GM21367 (cell line): ENCODE results near the gene KDM6A.

Experiments
- ATAC-seq: cut with Tn5 transposase; IDR thresholded peaks from one replicate; pipeline ENCODE4 v1.9.1; 2021; ENCODE audit not compliant: unreplicated experiment

The KDM6A gene

GRCh38 chrX:45157647-45158046, 284.7 kb downstream of the KDM6A start:
- no peak for ATAC-seq
